Spleen (tissue), 11 donors: ENCODE measurements around the gene MOG. TPM values are rescaled to one million over a fixed set of nuclear protein-coding genes. Genes with fewer than 3 reads are reported as not detected.

ENCODE experiments used
- DNase-seq: peaks from one replicate; pipeline ENCODE4 v3.0.0-alpha.2; 2020
- H3K27ac ChIP-seq, 8 donors: fragments of 200-600 bp; sonication (generic) in 7 of 8; 1 replicate in 4 of 8; 2 replicates in 4 of 8; pipeline versions ENCODE4 v1.5.0 to v1.8.0; 2016 to 2021; ENCODE audit warnings: inconsistent platforms in 4 of 8, mild to moderate bottlenecking in 4 of 8, moderate library complexity in 1 of 8
- H3K27me3 ChIP-seq, 7 donors: fragments of 200-600 bp; sonication (generic) in 6 of 7; replicated peaks in 1 of 7; 1 replicate in 4 of 7; 2 replicates in 3 of 7; pipeline versions ENCODE4 v1.5.0 to v1.8.0; 2016 to 2021; ENCODE audit warnings: inconsistent platforms in 3 of 7, mild to moderate bottlenecking in 1 of 7
- H3K36me3 ChIP-seq, 6 donors: fragments of 200-600 bp; sonication (generic) in 5 of 6; 1 replicate in 4 of 6; 2 replicates in 2 of 6; pipeline versions ENCODE4 v1.5.0 to v1.8.0; 2016 to 2021; ENCODE audit warnings: inconsistent platforms in 2 of 6
- H3K4me1 ChIP-seq, 6 donors: fragments of 200-600 bp; sonication (generic) in 5 of 6; 1 replicate in 3 of 6; 2 replicates in 3 of 6; pipeline versions ENCODE4 v1.5.0 to v1.8.0; 2016 to 2021; ENCODE audit warnings: inconsistent platforms in 3 of 6
- H3K4me3 ChIP-seq, 8 donors: fragments of 200-600 bp; sonication (generic) in 7 of 8; 1 replicate in 4 of 8; 2 replicates in 4 of 8; pipeline versions ENCODE4 v1.5.0 to v1.8.0; 2016 to 2021; ENCODE audit warnings: inconsistent platforms in 4 of 8, mild to moderate bottlenecking in 4 of 8, moderate library complexity in 2 of 8
- H3K9me3 ChIP-seq, 8 donors: fragments of 200-600 bp; sonication (generic) in 7 of 8; 1 replicate in 4 of 8; 2 replicates in 4 of 8; pipeline versions ENCODE4 v1.5.0 to v1.8.0; 2016 to 2021; ENCODE audit warnings: inconsistent platforms in 4 of 8
- CTCF ChIP-seq, 11 experiments: fragments of 200-600 bp in 7 of 11; fragments of 450-650 bp in 4 of 11; sonication (generic) in 4 of 11; IDR thresholded peaks in 8 of 11; conservative IDR thresholded peaks in 3 of 11; 1 replicate in 7 of 11; 2 replicates in 4 of 11; pipeline versions ENCODE4 v1.4.0 to v1.8.0; 2016 to 2021; ENCODE audit warnings: antibody characterized with exemption in 11 of 11, inconsistent platforms in 4 of 11, mild to moderate bottlenecking in 1 of 11
- POLR2A ChIP-seq, 3 donors: fragments of 450-650 bp; IDR thresholded peaks; one replicate each; pipeline ENCODE4 v1.5.1; 2017; ENCODE audit warnings: antibody characterized with exemption in 3 of 3, mild to moderate bottlenecking in 1 of 3
- POLR2AphosphoS5 ChIP-seq, 3 donors: sonication (generic); formaldehyde crosslinking; IDR thresholded peaks; one replicate each; pipeline ENCODE4 v1.5.1; 2017; ENCODE audit warnings: antibody characterized with exemption in 3 of 3
- WGBS, 5 donors: extraction: QIAGEN DNeasy Blood & Tissue Kit in 3 of 5; methylation state at CpG; one replicate each; pipeline versions ENCODE4 v1.1.5 to v1.1.7; 2013 to 2018; 5-methylcytosine and 5-hydroxymethylcytosine counted together
- intact Hi-C: fragments of 100-400 bp; cut with DNase I; formaldehyde crosslinking; loops from one replicate; pipeline ENCODE4 v1.15.0; 2023; ENCODE audit warnings: low total_unique reads
- polyA plus RNA-seq, 3 donors: library from polyadenylated mRNA; stranded (reverse); fragments of 200-250 nt; gene quantifications; one replicate each; pipeline ENCODE4 v1.2.1, GENCODE V29; 2013
- total RNA-seq, 7 donors: library from RNA; depleted of rRNA in 3 of 7; stranded (reverse); fragments of >200 nt in 3 of 7; fragmentation: NEBNext Ultra II Directional in 4 of 7; extraction: Animal tissue kit (Norgen Biotek cat#: 25700) in 4 of 7; gene quantifications; one replicate each; pipeline versions ENCODE4 v1.1.0 to v1.2.1, GENCODE V29; 2016 to 2021
- donor health status: healthy with polysubstance abuse.
- donor health status: DM: no; HTN: no; CAD: no; lungs with moderate emphysema.
- donor health status: DM: no; HTN: no; CAD: no.
- donor health status: Bipolar disorder and iron deficiency.
- donor health status: healthy.
- donor health status: DM: no; HTN: no; CAD: no.
- donor health status: DM: yes; HTN: yes; CAD: no.

MOG gene
- total and polyA plus RNA-seq, 10 donors, result not detected

GRCh38 chr6:29663300-29664042 lies 6.6 kb downstream of the MOG start:
- H3K27ac ChIP-seq, result no peak overlapping the region
- WGBS, 5 donors, result 71 to 84% (median 77%) methylated on average over 5 of the region's 5 CpGs
- no peak overlapping the region for H3K4me3 ChIP-seq
- H3K36me3 ChIP-seq, result no peaks in the 10 kb centered on the region
- H3K4me1 ChIP-seq, result no peaks in the 10 kb centered on the region
- no peak for DNase-seq
- intact Hi-C loops, result no loop called here
- no peak for TF ChIP-seq POLR2AphosphoS5 (IDR thresholded peaks at IDR 0.05)
- TF ChIP-seq POLR2A (IDR thresholded peaks at IDR 0.05), result no peak
- no peak for TF ChIP-seq CTCF (IDR thresholded peaks at IDR 0.05 in 8 of 11, conservative IDR thresholded peaks at IDR 0.05 in 3 of 11)
- no peaks in the 10 kb centered on the region for H3K9me3 ChIP-seq
- peaks cover 0 to 63% (median 0%) of the 10 kb centered on the region in 7 donors for H3K27me3 ChIP-seq

GRCh38 chr6:29665942-29666825 lies 9.3 kb downstream of the MOG start:
- intact Hi-C loops, result no loop called here
- DNase-seq, result no peak
- TF ChIP-seq POLR2A (IDR thresholded peaks at IDR 0.05) (no peak), POLR2AphosphoS5 (IDR thresholded peaks at IDR 0.05) (no peak), CTCF (IDR thresholded peaks at IDR 0.05 in 8 of 11, conservative IDR thresholded peaks at IDR 0.05 in 3 of 11) (no peak)
- no peaks in the 10 kb centered on the region for H3K9me3 ChIP-seq
- peaks cover 0 to 63% (median 0%) of the 10 kb centered on the region in 7 donors for H3K27me3 ChIP-seq
- no peaks in the 10 kb centered on the region for H3K4me1 ChIP-seq
- WGBS, 5 donors, result 67 to 78% (median 70%) methylated on average over 8 of the region's 8 CpGs
- H3K36me3 ChIP-seq, result no peaks in the 10 kb centered on the region
- no peak overlapping the region for H3K27ac ChIP-seq
- H3K4me3 ChIP-seq, result no peak overlapping the region

GRCh38 chr6:29666826-29667130 lies 9.9 kb downstream of the MOG start:
- DNase-seq, result no peak
- H3K4me3 ChIP-seq, result no peak overlapping the region
- H3K4me1 ChIP-seq, result no peaks in the 10 kb centered on the region
- H3K36me3 ChIP-seq, result no peaks in the 10 kb centered on the region
- peaks cover 0 to 62% (median 0%) of the 10 kb centered on the region in 7 donors for H3K27me3 ChIP-seq
- H3K9me3 ChIP-seq, result no peaks in the 10 kb centered on the region
- no peak overlapping the region for H3K27ac ChIP-seq
- WGBS, 5 donors, result 86 to 100% (median 88%) methylated on average over 1 of the region's 1 CpG
- intact Hi-C loops, result no loop called here
- TF ChIP-seq POLR2A (IDR thresholded peaks at IDR 0.05), result no peak
- TF ChIP-seq POLR2AphosphoS5 (IDR thresholded peaks at IDR 0.05), result no peak
- no peak for TF ChIP-seq CTCF (IDR thresholded peaks at IDR 0.05 in 8 of 11, conservative IDR thresholded peaks at IDR 0.05 in 3 of 11)

- Histone ChIP-seq H3K9me3 (no peaks in the 10 kb centered on the region), H3K4me3 (no peak overlapping the region), H3K4me1 (no peaks in the 10 kb centered on the region), H3K27me3 (peaks cover 0 to 59% (median 0%) of the 10 kb centered on the region in 7 donors), H3K27ac (no peak overlapping the region), H3K36me3 (no peaks in the 10 kb centered on the region)
- DNase-seq, result no peak
- intact Hi-C loops, result no loop called here
- no peak for TF ChIP-seq POLR2AphosphoS5 (IDR thresholded peaks at IDR 0.05)
- 58 to 70% (median 62%) methylated on average over 5 of the region's 5 CpGs for WGBS, 5 donors
Measured at GRCh38 chr6:29667158-29667557, 10.3 kb downstream of the MOG start.
